Measurements from ENCODE around the gene FKBP14. TPM values are rescaled to one million over a fixed set of nuclear protein-coding genes. Genes with fewer than 3 reads are reported as not detected.

The FKBP14 gene
- total and polyA plus RNA-seq, 2 of the 8 experiments (the other 6 are each of a cell fraction or from before 2014, with no cell fraction given): 3.2 to 20.7 TPM

GRCh38 chr7:30022991-30023390, 3.5 kb downstream of the FKBP14 start:
- H3K56ac ChIP-seq (replicated peaks; ENCODE audit: insufficient read length, low read depth, low read length): no peak overlapping the region
- DNase-seq (ENCODE audit: low read depth in 1 of 2, low spot score in 2 of 2) (no peak), FAIRE-seq (no peak)
- peaks cover 0 to 4% (median 1%) of the 10 kb centered on the region in 4 experiments; a peak in 1 of 7 replicates for H3K4me1 ChIP-seq (replicated peaks in 1 of 4; ENCODE audit: control insufficient read depth in 3 of 4, insufficient read depth in 4 of 4, low read length in 3 of 4)
- no peak overlapping the region for H3K14ac ChIP-seq (ENCODE audit: insufficient read length)
- H3K4me3 ChIP-seq (ENCODE audit: extremely low read depth in 1 of 4, insufficient read depth in 2 of 4, low read depth in 3 of 4, low read length in 4 of 4): no peak overlapping the region
- no peaks in the 10 kb centered on the region for H3K79me1 ChIP-seq (ENCODE audit: low read depth, low read length)
- no peak overlapping the region for H2BK15ac ChIP-seq (ENCODE audit: low read length)
- no peak overlapping the region for H3K23ac ChIP-seq (ENCODE audit: insufficient read length)
- peaks cover 0 to 35% of the 10 kb centered on the region in 2 experiments; a peak in 2 of 4 replicates for H3K79me2 ChIP-seq (ENCODE audit: control insufficient read depth in 1 of 2, insufficient read depth in 2 of 2, low read length in 2 of 2)
- no peak overlapping the region for H4K91ac ChIP-seq (replicated peaks; ENCODE audit: insufficient read length, low read length)
- no peak overlapping the region for H2BK12ac ChIP-seq (ENCODE audit: low read depth, low read length)
- CTCF ChIA-PET (ENCODE audit: partially characterized antibody): interaction anchor here (0.6 kb wide), 1 partner anchor 98 kb away, joined by 4 read pairs; no protein-coding TSS in a partner anchor
- H3K4me2 ChIP-seq (ENCODE audit: insufficient read depth in 1 of 2, low read depth in 2 of 2, low read length in 2 of 2): no peak overlapping the region
- no peaks in the 10 kb centered on the region for H3K27me3 ChIP-seq (replicated peaks in 1 of 4; ENCODE audit: control insufficient read depth in 3 of 4, extremely low read depth in 1 of 4, insufficient read depth in 3 of 4, low read length in 3 of 4)
- H4K5ac ChIP-seq (ENCODE audit: insufficient read length, low read depth, low read length): no peak overlapping the region
- peaks cover 0 to 2% of the 10 kb centered on the region in 2 experiments for H4K20me1 ChIP-seq (replicated peaks in 1 of 2; ENCODE audit: control insufficient read depth in 1 of 2, insufficient read depth in 2 of 2, low read length in 2 of 2)
- peaks cover 11% of the 10 kb centered on the region for H3K23me2 ChIP-seq (ENCODE audit: low read depth, low read length)
- no peak overlapping the region for H3K9ac ChIP-seq (replicated peaks in 1 of 4; ENCODE audit: extremely low read depth in 1 of 4, low read depth in 3 of 4, low read length in 3 of 4)
- H3K18ac ChIP-seq (ENCODE audit: extremely low read depth, low read length): no peak overlapping the region
- no peak overlapping the region for H2AFZ ChIP-seq (ENCODE audit: low read length)
- H3K9me3 ChIP-seq (ENCODE audit: insufficient read depth in 2 of 2, low read depth in 1 of 2, low read length in 1 of 2): no peaks in the 10 kb centered on the region
- no peak overlapping the region for H2BK120ac ChIP-seq (replicated peaks; ENCODE audit: low read depth, low read length)
- peaks cover 0 to 8% (median 2%) of the 10 kb centered on the region in 4 experiments; a peak in 2 of 8 replicates for H3K36me3 ChIP-seq (ENCODE audit: control insufficient read depth in 2 of 4, insufficient read depth in 4 of 4, low read length in 3 of 4)
- H2BK5ac ChIP-seq (ENCODE audit: low read depth, low read length): no peak overlapping the region
- H4K8ac ChIP-seq (ENCODE audit: extremely low read depth, insufficient read depth, low read length): no peak overlapping the region
- no peak overlapping the region for H2BK20ac ChIP-seq (ENCODE audit: low read length)
- no peak overlapping the region for H2AK5ac ChIP-seq (ENCODE audit: low read depth, low read length)
- no peak overlapping the region for H3K27ac ChIP-seq (ENCODE audit: low read depth, low read length)
- POLR2A ChIA-PET (ENCODE audit: partially characterized antibody): no interaction called here
- H3K4ac ChIP-seq (replicated peaks; ENCODE audit: insufficient read length, low read depth, low read length): no peak overlapping the region
- TF ChIP-seq SP4 (IDR thresholded peaks at IDR 0.05; ENCODE audit: low read length): no peak
- no peak for TF ChIP-seq SP2 (IDR thresholded peaks at IDR 0.05; ENCODE audit: low read length)
- no peak for TF ChIP-seq SIN3A (conservative IDR thresholded peaks at IDR 0.05 in 1 of 2, IDR thresholded peaks at IDR 0.05 in 1 of 2; ENCODE audit: low read depth in 1 of 2, low read length in 2 of 2)
- TF ChIP-seq USF2 (IDR thresholded peaks at IDR 0.05; ENCODE audit: low read length): no peak
- TF ChIP-seq TCF12 (IDR thresholded peaks at IDR 0.05; ENCODE audit: low read depth, low read length): no peak
- TF ChIP-seq TAF1 (IDR thresholded peaks at IDR 0.05; ENCODE audit: low read depth, low read length): no peak
- no peak for TF ChIP-seq BACH1 (IDR thresholded peaks at IDR 0.05; ENCODE audit: low read length)
- no peak for TF ChIP-seq SIX5 (IDR thresholded peaks at IDR 0.05; ENCODE audit: low read depth, low read length)
- TF ChIP-seq GABPA (IDR thresholded peaks at IDR 0.05; ENCODE audit: borderline replicate concordance, insufficient read depth, low read length): no peak
- no peak for TF ChIP-seq POLR2AphosphoS5 (IDR thresholded peaks at IDR 0.05; ENCODE audit: low read depth, low read length)
- no peak for TF ChIP-seq ASH2L (IDR thresholded peaks at IDR 0.05; ENCODE audit: low read length)
- TF ChIP-seq SIRT6 (IDR thresholded peaks at IDR 0.05; ENCODE audit: low read length): no peak
- no peak for TF ChIP-seq KDM4A (IDR thresholded peaks at IDR 0.05; ENCODE audit: low read depth, low read length, severe bottlenecking)
- TF ChIP-seq HDAC6 (IDR thresholded peaks at IDR 0.05; ENCODE audit: low read depth, low read length): no peak
- no peak for TF ChIP-seq RNF2 (IDR thresholded peaks at IDR 0.05; ENCODE audit: borderline replicate concordance, low read depth, low read length, missing control alignments, poor library complexity, severe bottlenecking)

All from H1 (cell line).